ENCODE results near the gene CDH13. TPM values are rescaled to one million over a fixed set of nuclear protein-coding genes. Genes with fewer than 3 reads are reported as not detected.

CDH13 gene
- total and polyA plus RNA-seq, 2 experiments from 2014 or later = 1.6 to 4.4 TPM

DNA sequence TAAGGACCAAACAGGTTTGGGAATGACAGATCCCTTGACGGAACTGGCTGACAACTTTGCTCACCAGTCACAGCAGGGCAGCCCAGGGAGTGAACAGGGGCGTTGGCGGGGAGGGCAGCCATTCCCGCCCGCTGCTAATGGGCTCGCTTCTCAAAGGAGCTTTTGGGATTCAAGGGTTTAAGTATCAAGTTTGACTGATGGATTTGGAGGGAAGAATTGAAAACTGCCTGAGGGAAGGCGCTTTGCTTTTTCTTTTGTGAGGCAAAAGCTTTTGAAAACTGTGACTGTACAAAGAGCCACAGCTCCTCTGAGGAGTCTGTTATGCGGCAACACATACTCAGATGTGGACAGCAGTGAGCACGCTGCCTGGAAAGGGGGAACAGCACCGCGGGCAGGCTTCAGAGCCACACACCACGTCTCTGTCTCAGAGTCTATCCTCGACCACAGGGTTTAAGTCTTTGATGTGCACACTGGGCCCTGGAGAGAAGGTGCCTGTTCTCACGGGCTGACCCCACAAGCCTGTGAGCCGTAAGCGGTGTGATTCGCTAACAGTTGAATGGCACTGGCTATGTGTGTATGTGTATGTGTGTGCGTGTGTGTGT lies 1101.1 kb downstream of the CDH13 start (continued):
- TF ChIP-seq, protein P1, sequence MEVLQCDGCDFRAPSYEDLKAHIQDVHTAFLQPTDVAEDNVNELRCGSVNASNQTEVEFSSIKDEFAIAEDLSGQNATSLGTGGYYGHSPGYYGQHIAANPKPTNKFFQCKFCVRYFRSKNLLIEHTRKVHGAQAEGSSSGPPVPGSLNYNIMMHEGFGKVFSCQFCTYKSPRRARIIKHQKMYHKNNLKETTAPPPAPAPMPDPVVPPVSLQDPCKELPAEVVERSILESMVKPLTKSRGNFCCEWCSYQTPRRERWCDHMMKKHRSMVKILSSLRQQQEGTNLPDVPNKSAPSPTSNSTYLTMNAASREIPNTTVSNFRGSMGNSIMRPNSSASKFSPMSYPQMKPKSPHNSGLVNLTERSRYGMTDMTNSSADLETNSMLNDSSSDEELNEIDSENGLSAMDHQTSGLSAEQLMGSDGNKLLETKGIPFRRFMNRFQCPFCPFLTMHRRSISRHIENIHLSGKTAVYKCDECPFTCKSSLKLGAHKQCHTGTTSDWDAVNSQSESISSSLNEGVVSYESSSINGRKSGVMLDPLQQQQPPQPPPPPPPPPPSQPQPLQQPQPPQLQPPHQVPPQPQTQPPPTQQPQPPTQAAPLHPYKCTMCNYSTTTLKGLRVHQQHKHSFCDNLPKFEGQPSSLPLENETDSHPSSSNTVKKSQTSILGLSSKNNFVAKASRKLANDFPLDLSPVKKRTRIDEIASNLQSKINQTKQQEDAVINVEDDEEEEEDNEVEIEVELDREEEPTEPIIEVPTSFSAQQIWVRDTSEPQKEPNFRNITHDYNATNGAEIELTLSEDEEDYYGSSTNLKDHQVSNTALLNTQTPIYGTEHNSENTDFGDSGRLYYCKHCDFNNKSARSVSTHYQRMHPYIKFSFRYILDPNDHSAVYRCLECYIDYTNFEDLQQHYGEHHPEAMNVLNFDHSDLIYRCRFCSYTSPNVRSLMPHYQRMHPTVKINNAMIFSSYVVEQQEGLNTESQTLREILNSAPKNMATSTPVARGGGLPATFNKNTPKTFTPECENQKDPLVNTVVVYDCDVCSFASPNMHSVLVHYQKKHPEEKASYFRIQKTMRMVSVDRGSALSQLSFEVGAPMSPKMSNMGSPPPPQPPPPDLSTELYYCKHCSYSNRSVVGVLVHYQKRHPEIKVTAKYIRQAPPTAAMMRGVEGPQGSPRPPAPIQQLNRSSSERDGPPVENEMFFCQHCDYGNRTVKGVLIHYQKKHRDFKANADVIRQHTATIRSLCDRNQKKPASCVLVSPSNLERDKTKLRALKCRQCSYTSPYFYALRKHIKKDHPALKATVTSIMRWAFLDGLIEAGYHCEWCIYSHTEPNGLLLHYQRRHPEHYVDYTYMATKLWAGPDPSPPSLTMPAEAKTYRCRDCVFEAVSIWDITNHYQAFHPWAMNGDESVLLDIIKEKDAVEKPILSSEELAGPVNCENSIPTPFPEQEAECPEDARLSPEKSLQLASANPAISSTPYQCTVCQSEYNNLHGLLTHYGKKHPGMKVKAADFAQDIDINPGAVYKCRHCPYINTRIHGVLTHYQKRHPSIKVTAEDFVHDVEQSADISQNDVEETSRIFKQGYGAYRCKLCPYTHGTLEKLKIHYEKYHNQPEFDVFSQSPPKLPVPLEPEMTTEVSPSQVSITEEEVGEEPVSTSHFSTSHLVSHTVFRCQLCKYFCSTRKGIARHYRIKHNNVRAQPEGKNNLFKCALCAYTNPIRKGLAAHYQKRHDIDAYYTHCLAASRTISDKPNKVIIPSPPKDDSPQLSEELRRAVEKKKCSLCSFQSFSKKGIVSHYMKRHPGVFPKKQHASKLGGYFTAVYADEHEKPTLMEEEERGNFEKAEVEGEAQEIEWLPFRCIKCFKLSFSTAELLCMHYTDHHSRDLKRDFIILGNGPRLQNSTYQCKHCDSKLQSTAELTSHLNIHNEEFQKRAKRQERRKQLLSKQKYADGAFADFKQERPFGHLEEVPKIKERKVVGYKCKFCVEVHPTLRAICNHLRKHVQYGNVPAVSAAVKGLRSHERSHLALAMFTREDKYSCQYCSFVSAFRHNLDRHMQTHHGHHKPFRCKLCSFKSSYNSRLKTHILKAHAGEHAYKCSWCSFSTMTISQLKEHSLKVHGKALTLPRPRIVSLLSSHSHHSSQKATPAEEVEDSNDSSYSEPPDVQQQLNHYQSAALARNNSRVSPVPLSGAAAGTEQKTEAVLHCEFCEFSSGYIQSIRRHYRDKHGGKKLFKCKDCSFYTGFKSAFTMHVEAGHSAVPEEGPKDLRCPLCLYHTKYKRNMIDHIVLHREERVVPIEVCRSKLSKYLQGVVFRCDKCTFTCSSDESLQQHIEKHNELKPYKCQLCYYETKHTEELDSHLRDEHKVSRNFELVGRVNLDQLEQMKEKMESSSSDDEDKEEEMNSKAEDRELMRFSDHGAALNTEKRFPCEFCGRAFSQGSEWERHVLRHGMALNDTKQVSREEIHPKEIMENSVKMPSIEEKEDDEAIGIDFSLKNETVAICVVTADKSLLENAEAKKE (CRISPR knock-in tag; IDR thresholded peaks at IDR 0.05) = no peak
- TF ChIP-seq EZH2 (IDR thresholded peaks at IDR 0.05; ENCODE audit: low read depth, unreplicated experiment) (no peak), CTCF (conservative IDR thresholded peaks at IDR 0.05; ENCODE audit: low read depth in 2 of 2) (no peak), REST (IDR thresholded peaks at IDR 0.05; ENCODE audit: unreplicated experiment) (no peak)

Data from GM23338 (cell line).